Cardiac fibroblast (primary cell): ENCODE results near the gene RPS6KL1.
A peak's percentile ranks its signal among the peaks of the same experiment; 100 is the strongest.

Experiments
- DNase-seq, 2 donors: peaks; one replicate each; pipeline versions ENCODE4 v3.0.0 to v3.0.0-alpha.2; 2010; ENCODE audit warnings: low read depth in 2 of 2
- H3K4me3 ChIP-seq, 2 donors: replicated peaks in 1 of 2; 1 replicate in 1 of 2; 2 replicates in 1 of 2; pipeline ENCODE4 v1.5.1; 2011; ENCODE audit warnings: low read depth in 2 of 2, low read length in 2 of 2, mild to moderate bottlenecking in 2 of 2, moderate library complexity in 1 of 2
- CTCF ChIP-seq: IDR thresholded peaks from one replicate; pipeline ENCODE4 v1.5.1; 2011; ENCODE audit warnings: low read depth, mild to moderate bottlenecking, low read length, inconsistent platforms

The RPS6KL1 gene

DNA sequence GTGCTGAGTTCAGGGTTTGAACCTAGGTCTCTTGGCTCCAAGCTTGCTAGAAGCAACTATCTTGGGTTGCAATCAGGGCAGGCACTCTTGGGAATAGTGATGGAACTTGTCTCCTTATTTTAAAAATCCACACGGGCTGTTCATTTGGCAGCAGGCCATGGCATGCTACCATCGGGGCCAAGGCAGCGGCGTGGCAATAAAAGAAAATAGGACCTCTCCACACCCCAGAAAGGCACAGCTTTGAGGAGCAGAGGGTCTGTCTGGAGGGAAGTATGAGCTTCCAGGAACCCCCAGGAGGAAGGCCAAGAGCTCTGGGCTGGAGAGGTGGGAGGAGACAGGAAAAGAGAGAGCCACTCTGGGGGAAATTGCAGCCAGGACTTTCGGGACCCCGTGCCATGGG lies 15.3 kb downstream of the RPS6KL1 start:
- DNase-seq, result peak in 1 of 2 donors; percentile 25
- no peak overlapping the region for H3K4me3 ChIP-seq
- TF ChIP-seq CTCF, result no peak

DNA sequence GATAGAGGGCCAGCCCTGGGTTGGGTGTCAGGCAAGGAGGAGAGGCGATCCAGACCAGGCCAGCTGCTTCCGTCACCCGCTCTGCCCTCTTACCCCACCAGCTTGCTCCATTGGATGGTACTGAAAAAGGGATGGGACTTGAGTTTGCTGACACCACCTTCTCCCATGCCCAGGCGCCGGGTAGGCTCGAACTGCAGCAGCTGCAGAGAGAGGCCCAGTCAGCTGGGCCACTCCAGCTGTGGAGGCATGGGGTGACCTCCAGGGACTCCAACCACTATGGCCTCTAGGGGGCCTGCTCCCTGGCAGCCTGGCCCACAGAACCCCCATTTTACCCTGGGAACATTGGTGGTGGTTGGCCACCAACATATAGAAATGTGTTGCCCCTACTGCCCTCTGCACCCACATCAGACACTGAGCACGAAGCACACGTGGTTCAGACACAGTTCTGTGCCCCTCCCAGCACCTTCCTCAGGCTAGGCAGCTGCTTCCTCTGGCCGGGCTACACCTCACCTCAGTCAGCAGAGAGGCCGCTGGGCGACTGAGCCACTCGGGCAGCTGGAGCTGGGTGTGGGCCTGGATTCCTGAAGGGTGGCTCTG lies 16.0 kb downstream of the RPS6KL1 start:
- DNase-seq, result no peak
- peak; percentile 25 for TF ChIP-seq CTCF
- no peak overlapping the region for H3K4me3 ChIP-seq

- TF ChIP-seq CTCF, result peak; percentile 96
- no peak overlapping the region for H3K4me3 ChIP-seq
- peak; percentile 56 to 61 for DNase-seq
These were observed 17.4 kb downstream of the RPS6KL1 start for GRCh38 chr14:74905595-74906142.

GRCh38 chr14:74904635-74905503 lies 18.2 kb downstream of the RPS6KL1 start:
- DNase-seq, result no peak
- TF ChIP-seq CTCF, result no peak

GRCh38 chr14:74902941-74903705 lies 19.9 kb downstream of the RPS6KL1 start:
- no peak for DNase-seq
- no peak overlapping the region for H3K4me3 ChIP-seq
- TF ChIP-seq CTCF, result no peak

More at GRCh38 chr14:74904635-74905503, 18.2 kb downstream of the RPS6KL1 start:
- no peak overlapping the region for H3K4me3 ChIP-seq

DNA sequence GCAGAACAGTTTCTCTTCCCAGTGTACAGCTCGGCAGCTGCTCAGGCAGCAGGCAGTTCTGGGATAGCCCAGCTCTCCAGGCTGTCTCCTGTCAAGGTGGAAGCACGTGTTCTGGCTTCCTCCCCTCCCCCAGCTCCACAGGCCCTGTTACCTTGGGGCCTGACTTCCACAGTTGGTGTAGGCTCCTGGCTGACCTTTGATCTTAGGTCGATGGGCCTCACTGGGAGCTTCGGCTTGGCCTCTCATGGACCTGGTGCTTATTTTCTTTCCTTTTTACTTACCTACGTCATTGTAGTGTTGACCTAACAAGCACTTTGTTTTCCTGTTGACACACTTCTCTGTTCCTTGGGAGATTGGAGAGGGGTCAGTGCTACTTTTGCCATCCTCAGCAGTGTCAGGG lies 24.4 kb downstream of the RPS6KL1 start:
- TF ChIP-seq CTCF, result no peak
- no peak overlapping the region for H3K4me3 ChIP-seq
- DNase-seq, result no peak
